ENCODE results near the gene SLC27A5. TPM values are rescaled to one million over a fixed set of nuclear protein-coding genes. Genes with fewer than 3 reads are reported as not detected.

SLC27A5 gene
- total and polyA plus RNA-seq, 9 of the 15 experiments (the other 6 are each of a cell fraction or from before 2014, with no cell fraction given) = 42.2 to 318 (median 64.7) TPM

DNA sequence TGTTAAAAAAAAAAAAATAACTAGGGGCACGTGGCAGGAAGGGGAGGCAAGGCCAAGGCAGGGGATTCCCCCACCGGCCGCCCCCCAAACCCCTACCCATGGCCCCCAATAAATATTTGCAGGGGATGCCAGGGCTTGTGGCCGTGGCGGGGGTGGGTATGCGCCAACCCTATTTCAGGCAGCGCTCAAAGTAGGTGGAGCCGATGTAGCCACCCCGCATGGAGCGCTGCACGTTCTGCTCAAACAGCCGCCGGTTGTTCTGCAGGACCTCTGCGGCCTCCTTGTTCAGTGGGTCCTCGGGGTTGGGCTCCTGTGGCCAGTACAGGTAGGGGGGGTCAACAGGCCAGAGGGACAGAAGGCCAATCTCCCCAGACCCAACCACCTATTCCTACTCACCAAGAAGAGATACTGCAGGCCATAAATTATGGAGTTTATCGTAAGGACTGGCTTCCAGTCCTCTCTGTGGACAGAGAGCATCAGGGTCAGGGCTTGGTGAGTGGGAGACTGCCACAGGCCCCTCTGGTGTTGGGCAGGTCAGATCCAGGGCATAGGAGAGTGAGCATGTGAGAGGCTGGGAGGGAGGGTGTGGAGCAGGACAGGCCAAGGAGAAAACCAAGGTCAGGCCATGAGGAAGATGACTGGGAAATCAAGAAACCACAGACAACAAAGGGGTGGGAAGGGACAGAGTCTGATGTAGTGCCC is 44.3 kb upstream of the SLC27A5 start:
- peak overlapping the region; percentile 94; the same call in 2 of the 3 replicates for H3K27ac ChIP-seq (ENCODE audit: extremely low read depth, low read depth, low read length)
- H2AFZ ChIP-seq (ENCODE audit: low read depth, low read length) = no peak overlapping the region
- peaks cover 36 to 58% of the 10 kb centered on the region in 2 experiments for H3K4me1 ChIP-seq (replicated peaks in 1 of 2; ENCODE audit: control insufficient read depth in 2 of 2, insufficient read depth in 2 of 2, low read length in 2 of 2)
- peaks cover 3% of the 10 kb centered on the region for H3K9me1 ChIP-seq (ENCODE audit: control insufficient read depth, insufficient read depth, low read length)
- H3K9ac ChIP-seq (ENCODE audit: insufficient read depth in 1 of 2, low read depth in 2 of 2, low read length in 2 of 2) = peak overlapping the region; percentile 92 to 98; a peak in 3 of 4 replicates
- H3K79me2 ChIP-seq (ENCODE audit: control insufficient read depth, insufficient read depth, low read length) = peaks cover 59% of the 10 kb centered on the region
- H4K20me1 ChIP-seq (replicated peaks; ENCODE audit: control insufficient read depth, insufficient read depth, low read length) = no peaks in the 10 kb centered on the region
- peak in 1 of 4 experiments; percentile 42 for DNase-seq (ENCODE audit: extremely low read depth in 1 of 4, low spot score in 3 of 4)
- intact Hi-C loops (cut with micrococcal nuclease) (no loop called here), in situ Hi-C loops (cut with MboI) (no loop called here)
- no peak overlapping the region for H3K4me3 ChIP-seq
- H3K9me3 ChIP-seq (replicated peaks; ENCODE audit: control insufficient read depth, insufficient read depth, low read depth, low read length) = no peaks in the 10 kb centered on the region
- WGBS (ENCODE audit: insufficient coverage, low coverage, missing lambda C conversion rate) = 71% methylated on average over 9 of the region's 16 CpGs
- ChIA-PET CTCF (ENCODE audit: low intra/inter-chr PET ratio) (no interaction called here), POLR2A (interaction anchor here (0.6 to 3.7 kb wide), 7 partner anchors 8 to 373 kb away, joined by 3 to 48 read pairs (median 3); partner anchors contain the start of genes TRIM28, ZBTB45, ZNF274 and ZNF8)
- no peak for FAIRE-seq
- no peak for ATAC-seq
- BruUV-seq (replicated peaks) = TSS peak; percentile 45
- H3K27me3 ChIP-seq (ENCODE audit: control insufficient read depth in 2 of 2, insufficient read depth in 2 of 2, low read length in 2 of 2) = no peaks in the 10 kb centered on the region
- peaks cover 53% of the 10 kb centered on the region for H3K36me3 ChIP-seq (ENCODE audit: control insufficient read depth, insufficient read depth, low read length)
- H3K4me2 ChIP-seq (ENCODE audit: insufficient read depth, low read length) = peak overlapping the region; percentile 83
- TF ChIP-seq POLR2G (IDR thresholded peaks at IDR 0.05; ENCODE audit: low read depth, low read length) (peak; percentile 54; the same call in 1 of the 2 replicates), TCFL5 (CRISPR knock-in tag; conservative IDR thresholded peaks at IDR 0.05) (no peak), ZNF764 (CRISPR knock-in tag; IDR thresholded peaks at IDR 0.05; ENCODE audit: low read depth) (no peak), MEIS2 (IDR thresholded peaks at IDR 0.05; ENCODE audit: partially characterized antibody) (peak; percentile 15), ZNF79 (CRISPR knock-in tag; IDR thresholded peaks at IDR 0.05; ENCODE audit: low read depth) (no peak), POLR3A (IDR thresholded peaks at IDR 0.05; ENCODE audit: borderline replicate concordance, extremely low read depth, insufficient read depth, insufficient read length) (no peak), HMGN3 (IDR thresholded peaks at IDR 0.05; ENCODE audit: borderline replicate concordance, extremely low read depth, insufficient read length, low read depth, low read length) (no peak), XRCC5 (IDR thresholded peaks at IDR 0.05; ENCODE audit: low read depth, low read length) (no peak), RBBP5 (IDR thresholded peaks at IDR 0.05; ENCODE audit: borderline replicate concordance, insufficient read depth, low read length, poor library complexity, severe bottlenecking) (no peak), CBFA2T3 (IDR thresholded peaks at IDR 0.05) (peak; percentile 48)
- TF ChIP-seq, protein P1, sequence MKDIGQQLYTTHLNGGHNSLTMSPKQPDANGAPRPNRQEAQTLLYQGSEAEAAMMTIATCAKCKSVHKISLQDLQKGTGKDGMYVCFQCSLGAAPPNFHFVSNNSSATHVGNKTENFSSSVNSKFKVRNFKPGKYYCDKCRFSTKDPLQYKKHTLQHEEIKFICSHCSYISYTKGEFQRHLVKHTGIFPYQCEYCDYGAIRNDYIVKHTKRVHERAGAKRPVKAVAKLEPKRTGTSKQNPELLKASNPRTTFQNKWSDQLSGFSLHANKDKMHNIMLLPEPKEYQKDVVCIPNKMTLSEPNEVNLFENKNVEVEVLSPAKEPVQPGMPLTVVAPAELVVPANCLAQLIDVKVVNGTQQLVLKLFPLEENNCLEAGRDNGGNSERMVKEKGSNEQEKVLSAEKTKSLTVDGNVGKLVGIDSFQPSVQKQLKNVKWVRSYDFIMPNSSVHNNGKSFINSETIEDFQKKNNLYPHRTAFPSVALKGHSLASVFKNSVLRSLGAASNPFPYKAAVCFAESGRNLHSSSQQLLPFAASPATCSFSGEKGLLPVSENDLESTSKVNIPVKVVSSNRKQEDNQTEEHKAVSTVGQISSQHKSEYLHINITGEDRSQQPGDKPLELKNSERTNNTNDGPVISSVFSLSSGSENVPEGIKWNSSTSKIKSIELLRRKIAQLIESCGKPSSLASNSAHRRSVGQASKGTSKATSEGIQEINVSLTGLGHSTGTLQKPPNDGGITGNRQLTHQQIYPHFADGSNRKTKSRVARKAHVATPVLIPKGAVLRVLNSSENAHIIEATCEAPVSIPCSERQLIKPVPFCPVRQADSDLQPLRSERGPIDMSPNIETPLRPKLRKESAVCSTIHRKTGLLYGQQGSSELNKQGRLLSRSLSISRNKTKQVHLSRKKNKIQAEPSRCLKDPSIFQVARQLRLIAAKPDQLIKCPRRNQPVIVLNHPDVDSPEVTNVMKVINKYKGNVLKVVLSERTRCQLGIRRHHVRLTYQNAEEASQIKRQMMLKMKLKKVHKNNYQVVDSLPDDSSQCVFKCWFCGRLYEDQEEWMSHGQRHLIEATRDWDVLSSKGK (CRISPR knock-in tag; IDR thresholded peaks at IDR 0.05) = no peak
- TF ChIP-seq, protein P2, sequence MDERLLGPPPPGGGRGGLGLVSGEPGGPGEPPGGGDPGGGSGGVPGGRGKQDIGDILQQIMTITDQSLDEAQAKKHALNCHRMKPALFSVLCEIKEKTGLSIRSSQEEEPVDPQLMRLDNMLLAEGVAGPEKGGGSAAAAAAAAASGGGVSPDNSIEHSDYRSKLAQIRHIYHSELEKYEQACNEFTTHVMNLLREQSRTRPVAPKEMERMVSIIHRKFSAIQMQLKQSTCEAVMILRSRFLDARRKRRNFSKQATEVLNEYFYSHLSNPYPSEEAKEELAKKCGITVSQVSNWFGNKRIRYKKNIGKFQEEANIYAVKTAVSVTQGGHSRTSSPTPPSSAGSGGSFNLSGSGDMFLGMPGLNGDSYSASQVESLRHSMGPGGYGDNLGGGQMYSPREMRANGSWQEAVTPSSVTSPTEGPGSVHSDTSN (CRISPR knock-in tag; IDR thresholded peaks at IDR 0.05; ENCODE audit: low read depth) = no peak
- TF ChIP-seq, protein P2 (tag; conservative IDR thresholded peaks at IDR 0.05; ENCODE audit: low read depth) = no peak
- TF ChIP-seq, protein P3, sequence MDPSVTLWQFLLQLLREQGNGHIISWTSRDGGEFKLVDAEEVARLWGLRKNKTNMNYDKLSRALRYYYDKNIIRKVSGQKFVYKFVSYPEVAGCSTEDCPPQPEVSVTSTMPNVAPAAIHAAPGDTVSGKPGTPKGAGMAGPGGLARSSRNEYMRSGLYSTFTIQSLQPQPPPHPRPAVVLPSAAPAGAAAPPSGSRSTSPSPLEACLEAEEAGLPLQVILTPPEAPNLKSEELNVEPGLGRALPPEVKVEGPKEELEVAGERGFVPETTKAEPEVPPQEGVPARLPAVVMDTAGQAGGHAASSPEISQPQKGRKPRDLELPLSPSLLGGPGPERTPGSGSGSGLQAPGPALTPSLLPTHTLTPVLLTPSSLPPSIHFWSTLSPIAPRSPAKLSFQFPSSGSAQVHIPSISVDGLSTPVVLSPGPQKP (CRISPR knock-in tag; IDR thresholded peaks at IDR 0.05) = no peak

All from K562 (cell line).